Left ventricle myocardium inferior (tissue), 1 donor: ENCODE measurements around the gene KCNH2. TPM values are rescaled to one million over a fixed set of nuclear protein-coding genes. Genes with fewer than 3 reads are reported as not detected.
A peak's percentile ranks its signal among the peaks of the same experiment; 100 is the strongest.
"Not testable (repeated sequence)": the region's sequence is repeated elsewhere in the genome, so short reads cannot be mapped to it uniquely, and the experiment has no call there.

Source experiments
- DNase-seq: peaks from one replicate; pipeline ENCODE4 v3.0.0-alpha.2; 2020
- H3K27ac ChIP-seq: fragments of 200-600 bp; replicated peaks from 2 replicates; pipeline ENCODE4 v1.8.0; 2021
- H3K27me3 ChIP-seq: fragments of 200-600 bp; 2 replicates; pipeline ENCODE4 v1.8.0; 2021; ENCODE audit warnings: low read depth
- H3K36me3 ChIP-seq: fragments of 200-600 bp; 2 replicates; pipeline ENCODE4 v1.8.0; 2021
- H3K4me1 ChIP-seq: fragments of 200-600 bp; 2 replicates; pipeline ENCODE4 v1.8.0; 2021
- H3K4me3 ChIP-seq: fragments of 200-600 bp; 2 replicates; pipeline ENCODE4 v1.8.0; 2021; ENCODE audit warnings: mild to moderate bottlenecking, moderate library complexity
- H3K9me3 ChIP-seq: fragments of 200-600 bp; replicated peaks from 2 replicates; pipeline ENCODE4 v1.8.0; 2021
- CTCF ChIP-seq: fragments of 200-600 bp; IDR thresholded peaks from 2 replicates; pipeline ENCODE4 v1.8.0; 2021; ENCODE audit warnings: antibody characterized with exemption, mild to moderate bottlenecking, borderline replicate concordance
- intact Hi-C: fragments of 100-400 bp; cut with micrococcal nuclease; formaldehyde crosslinking; loops from one replicate; pipeline ENCODE4 v1.11.0; 2022
- long read RNA-seq: library from polyadenylated mRNA; unstranded; transcript quantifications from one replicate; pipeline ENCODE4 v2.0.0, GENCODE V29; 2021
- total RNA-seq: library from RNA; stranded (reverse); fragmentation: NEBNext Ultra II Directional; extraction: Animal tissue kit (Norgen Biotek cat#: 25700); gene quantifications from one replicate; pipeline ENCODE4 v1.2.1, GENCODE V29; 2021
- donor health status: DM: no; HTN: yes; CAD: no; lungs with severe emphysema.

The KCNH2 gene
- 94.1 TPM for total RNA-seq
- long read RNA-seq, full-length matches to known transcripts, result 145 of 307 reads
- long read RNA-seq, partial matches to known transcripts, result 128 of 307 reads
- long read RNA-seq, other reads (novel, unspliced or antisense), result 34 of 307 reads

GRCh38 chr7:150978126-150978789, at the start of gene KCNH2:
TSS of gene KCNH2 (minus strand) at chr7:150978321. CDS start at chr7:150977913, 408 bp downstream.
- H3K27me3 ChIP-seq, result peaks cover 89% of the 10 kb centered on the region
- intact Hi-C loops, result no loop called here

GRCh38 chr7:151027728-151028130, 49.6 kb upstream of the KCNH2 start:
- Histone ChIP-seq H3K4me1 (peaks cover 24% of the 10 kb centered on the region), H3K27ac (peak overlapping the region; percentile 93), H3K4me3 (peak overlapping the region; percentile 85)
- H3K36me3 ChIP-seq, H3K9me3 ChIP-seq, H3K27me3 ChIP-seq, DNase-seq, intact Hi-C loops: not testable (repeated sequence)

More at GRCh38 chr7:150978126-150978789, at the start of gene KCNH2:
- DNase-seq, result peak; percentile 72
- H3K9me3 ChIP-seq, result no peaks in the 10 kb centered on the region
- H3K36me3 ChIP-seq, result no peaks in the 10 kb centered on the region
- TF ChIP-seq CTCF, result no peak
- peaks cover 55% of the 10 kb centered on the region for H3K4me1 ChIP-seq
- peak within 1 kb of the TSS; percentile 96 for H3K27ac ChIP-seq
- peak within 1 kb of the TSS; percentile 67 for H3K4me3 ChIP-seq

GRCh38 chr7:151026771-151027727, 48.9 kb upstream of the KCNH2 start:
- peaks cover 24% of the 10 kb centered on the region for H3K4me1 ChIP-seq
- H3K9me3 ChIP-seq, H3K36me3 ChIP-seq, DNase-seq, intact Hi-C loops: not testable (repeated sequence)
- H3K4me3 ChIP-seq, result peak overlapping the region; percentile 85
- H3K27me3 ChIP-seq, result peaks cover 12% of the 10 kb centered on the region
- peak overlapping the region; percentile 93 for H3K27ac ChIP-seq

- intact Hi-C loops, result no loop called here
- peaks cover 24% of the 10 kb centered on the region for H3K4me1 ChIP-seq
- H3K36me3 ChIP-seq, result no peaks in the 10 kb centered on the region
- H3K9me3 ChIP-seq, result no peaks in the 10 kb centered on the region
- DNase-seq, result no peak
- H3K27me3 ChIP-seq, result peaks cover 19% of the 10 kb centered on the region
- no peak overlapping the region for H3K4me3 ChIP-seq
- no peak for TF ChIP-seq CTCF
- no peak overlapping the region for H3K27ac ChIP-seq
Measured at GRCh38 chr7:151025924-151026671, 48.0 kb upstream of the KCNH2 start.

GRCh38 chr7:151024435-151025056, 46.4 kb upstream of the KCNH2 start, which contains the start of gene ATG9B:
TSS of gene ATG9B (minus strand) at chr7:151024494. CDS start at chr7:151024423, 71 bp downstream.
- H3K27ac ChIP-seq, result no peak within 1 kb of the TSS
- no peak within 1 kb of the TSS for H3K4me3 ChIP-seq
- TF ChIP-seq CTCF, result no peak
- H3K9me3 ChIP-seq, result no peaks in the 10 kb centered on the region
- DNase-seq, result no peak
- intact Hi-C loops, result no loop called here
- H3K4me1 ChIP-seq, result peaks cover 15% of the 10 kb centered on the region
- no peaks in the 10 kb centered on the region for H3K36me3 ChIP-seq
- H3K27me3 ChIP-seq, result peaks cover 35% of the 10 kb centered on the region

- no peak for DNase-seq
- TF ChIP-seq CTCF, result no peak
Measured at GRCh38 chr7:151023232-151023631, 45.1 kb upstream of the KCNH2 start.

More at GRCh38 chr7:151023232-151023631, 45.1 kb upstream of the KCNH2 start:
- Histone ChIP-seq H3K9me3 (no peaks in the 10 kb centered on the region), H3K4me1 (peaks cover 16% of the 10 kb centered on the region), H3K36me3 (no peaks in the 10 kb centered on the region), H3K27me3 (peaks cover 48% of the 10 kb centered on the region), H3K27ac (no peak overlapping the region), H3K4me3 (no peak overlapping the region)
- intact Hi-C loops, result no loop called here
